ENCODE measurements around the gene GNG12. TPM values are rescaled to one million over a fixed set of nuclear protein-coding genes. Genes with fewer than 3 reads are reported as not detected.
"Not testable (repeated sequence)": the region's sequence is repeated elsewhere in the genome, so short reads cannot be mapped to it uniquely, and the experiment has no call there.

GNG12 gene
- total and polyA plus RNA-seq, 2 experiments from 2014 or later, result 265 to 309 TPM

DNA sequence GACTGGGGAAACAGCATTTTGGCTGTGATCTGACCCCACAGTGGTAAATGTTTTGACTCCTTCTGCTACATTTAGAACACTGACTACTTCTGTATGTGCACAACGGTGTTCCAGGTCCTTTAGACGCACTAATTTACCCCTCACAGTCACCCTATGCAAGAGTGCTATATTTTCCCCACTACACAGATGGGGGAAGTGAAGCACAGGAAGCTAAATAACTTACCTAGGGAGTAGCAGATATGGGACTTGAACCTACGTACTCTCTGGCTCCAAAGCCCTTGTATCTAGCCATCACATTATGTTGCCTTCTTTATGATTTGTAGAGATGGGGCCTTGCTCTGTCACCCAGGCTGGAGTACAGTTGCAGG, 99.0 kb downstream of the GNG12 start:
- no peak for DNase-seq
- in situ Hi-C loops (cut with MboI), result no loop called here

DNA sequence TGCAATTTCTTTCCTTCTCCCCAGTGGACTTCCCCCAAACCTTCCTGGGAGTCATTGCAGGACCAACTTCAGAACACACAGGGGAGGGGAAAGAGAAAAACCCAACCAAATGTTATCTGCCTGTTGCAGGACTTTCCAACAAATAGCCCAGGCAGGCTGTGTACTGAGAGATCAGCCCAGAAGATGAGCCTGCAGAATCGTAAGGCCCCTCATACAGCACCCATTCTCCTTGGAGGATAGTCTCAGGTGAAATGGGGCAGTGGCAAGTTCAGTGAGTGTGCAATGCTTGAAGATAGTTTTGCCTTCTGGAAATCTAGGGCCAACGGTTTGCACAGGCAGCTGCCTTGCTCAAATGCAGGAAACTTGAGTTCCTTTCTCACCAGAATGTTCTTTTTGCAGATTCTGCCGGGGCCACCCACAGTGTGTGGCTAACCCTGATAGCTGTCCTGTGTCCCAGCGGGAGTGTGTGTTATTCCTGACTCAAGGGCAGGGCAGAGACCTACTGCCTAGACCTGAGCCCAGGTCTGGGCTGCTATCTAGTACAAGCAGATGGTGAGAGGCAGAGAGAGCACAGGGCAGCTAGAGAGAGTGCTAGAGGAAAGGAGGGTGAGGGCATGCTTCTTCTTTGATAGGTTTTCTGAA, 99.5 kb downstream of the GNG12 start:
- Histone ChIP-seq H3K9me3 (ENCODE audit: low read depth) (no peaks in the 10 kb centered on the region), H3K4me2 (ENCODE audit: unreplicated experiment) (no peak overlapping the region), H3K4me1 (ENCODE audit: insufficient read depth) (peaks cover 23% of the 10 kb centered on the region), H4K20me1 (ENCODE audit: insufficient read depth) (no peaks in the 10 kb centered on the region), H3F3A (ENCODE audit: insufficient read depth) (peaks cover 21% of the 10 kb centered on the region), H3K79me2 (ENCODE audit: insufficient read depth) (peaks cover 94% of the 10 kb centered on the region), H3K9ac (no peak overlapping the region), H3K4me3 (no peak overlapping the region), H3K27ac (no peak overlapping the region), H3K27me3 (replicated peaks; ENCODE audit: insufficient read depth) (no peaks in the 10 kb centered on the region), H3K9me2 (ENCODE audit: insufficient read depth) (no peaks in the 10 kb centered on the region), H2AFZ (no peak overlapping the region), H3K36me3 (ENCODE audit: low read depth) (no peaks in the 10 kb centered on the region)
- in situ Hi-C loops (cut with MboI), result no loop called here
- TF ChIP-seq EZH2 (IDR thresholded peaks at IDR 0.05; ENCODE audit: insufficient read depth, poor library complexity, severe bottlenecking) (no peak), EZH2phosphoT487 (IDR thresholded peaks at IDR 0.05; ENCODE audit: insufficient read depth, low read depth) (no peak)
- no peak for DNase-seq
- 55 to 65% methylated on average over 4 of the region's 4 CpGs for WGBS, 2 experiments (ENCODE audit: low coverage in 1 of 2, low lambda C conversion rate in 2 of 2, missing lambda C conversion rate in 2 of 2)

More for the DNA sequence above, 99.0 kb downstream of the GNG12 start:
- peaks cover 23% of the 10 kb centered on the region for H3K4me1 ChIP-seq (ENCODE audit: insufficient read depth)
- no peak overlapping the region for H3K4me2 ChIP-seq (ENCODE audit: unreplicated experiment)
- TF ChIP-seq EZH2 (IDR thresholded peaks at IDR 0.05; ENCODE audit: insufficient read depth, poor library complexity, severe bottlenecking), result no peak
- no peak for TF ChIP-seq EZH2phosphoT487 (IDR thresholded peaks at IDR 0.05; ENCODE audit: insufficient read depth, low read depth)
- peaks cover 94% of the 10 kb centered on the region for H3K79me2 ChIP-seq (ENCODE audit: insufficient read depth)
- no peak overlapping the region for H2AFZ ChIP-seq
- no peaks in the 10 kb centered on the region for H3K9me2 ChIP-seq (ENCODE audit: insufficient read depth)
- H3K9me3 ChIP-seq (ENCODE audit: low read depth), result no peaks in the 10 kb centered on the region
- H3K4me3 ChIP-seq, result no peak overlapping the region
- no peak overlapping the region for H3K9ac ChIP-seq
- 96 to 97% methylated on average over 3 of the region's 3 CpGs for WGBS, 2 experiments (ENCODE audit: low coverage in 1 of 2, low lambda C conversion rate in 2 of 2, missing lambda C conversion rate in 2 of 2)
- peaks cover 23% of the 10 kb centered on the region for H3F3A ChIP-seq (ENCODE audit: insufficient read depth)
- peak overlapping the region; percentile 87; the same call in 1 of the 2 replicates for H3K27ac ChIP-seq
- no peaks in the 10 kb centered on the region for H4K20me1 ChIP-seq (ENCODE audit: insufficient read depth)
- H3K27me3 ChIP-seq (replicated peaks; ENCODE audit: insufficient read depth), result no peaks in the 10 kb centered on the region
- H3K36me3 ChIP-seq (ENCODE audit: low read depth), result no peaks in the 10 kb centered on the region

DNA sequence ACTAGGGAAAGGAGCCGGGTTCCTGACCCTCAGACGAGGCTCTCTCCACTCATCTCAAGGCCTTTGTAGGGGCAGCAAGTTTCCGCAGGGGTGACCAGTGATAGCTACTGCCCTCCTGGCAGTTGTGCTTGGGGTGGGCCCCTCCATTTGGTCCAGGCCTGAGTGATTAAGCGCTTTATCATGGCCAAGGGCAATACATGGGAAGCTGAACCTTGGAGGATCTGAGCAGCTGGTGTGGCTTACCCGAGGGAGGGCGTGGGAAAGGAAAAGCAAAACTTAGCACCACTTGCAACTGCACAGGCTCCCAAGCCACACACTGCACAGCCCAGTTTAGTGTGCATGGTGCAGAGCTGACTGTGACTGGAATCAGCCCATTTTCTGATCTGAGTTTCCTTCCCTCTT, 100.5 kb downstream of the GNG12 start:
- H3K4me1 ChIP-seq (ENCODE audit: insufficient read depth), result peaks cover 23% of the 10 kb centered on the region
- no peak overlapping the region for H3K4me3 ChIP-seq
- H3K27me3 ChIP-seq (replicated peaks; ENCODE audit: insufficient read depth), result no peaks in the 10 kb centered on the region
- H3K4me2 ChIP-seq (ENCODE audit: unreplicated experiment), result no peak overlapping the region
- no peak overlapping the region for H3K9ac ChIP-seq
- H3K9me3 ChIP-seq (ENCODE audit: low read depth), result no peaks in the 10 kb centered on the region
- H4K20me1 ChIP-seq (ENCODE audit: insufficient read depth), result no peaks in the 10 kb centered on the region
- peaks cover 94% of the 10 kb centered on the region for H3K79me2 ChIP-seq (ENCODE audit: insufficient read depth)
- in situ Hi-C loops (cut with MboI), result no loop called here
- no peaks in the 10 kb centered on the region for H3K9me2 ChIP-seq (ENCODE audit: insufficient read depth)
- TF ChIP-seq EZH2 (IDR thresholded peaks at IDR 0.05; ENCODE audit: insufficient read depth, poor library complexity, severe bottlenecking) (no peak), EZH2phosphoT487 (IDR thresholded peaks at IDR 0.05; ENCODE audit: insufficient read depth, low read depth) (no peak)
- no peak overlapping the region for H2AFZ ChIP-seq
- peak; percentile 50 for DNase-seq
- no peak overlapping the region for H3K27ac ChIP-seq
- no peaks in the 10 kb centered on the region for H3K36me3 ChIP-seq (ENCODE audit: low read depth)
- peaks cover 21% of the 10 kb centered on the region for H3F3A ChIP-seq (ENCODE audit: insufficient read depth)
- WGBS, 2 experiments (ENCODE audit: low coverage in 1 of 2, low lambda C conversion rate in 2 of 2, missing lambda C conversion rate in 2 of 2), result 93 to 95% methylated on average over 6 of the region's 6 CpGs

DNA sequence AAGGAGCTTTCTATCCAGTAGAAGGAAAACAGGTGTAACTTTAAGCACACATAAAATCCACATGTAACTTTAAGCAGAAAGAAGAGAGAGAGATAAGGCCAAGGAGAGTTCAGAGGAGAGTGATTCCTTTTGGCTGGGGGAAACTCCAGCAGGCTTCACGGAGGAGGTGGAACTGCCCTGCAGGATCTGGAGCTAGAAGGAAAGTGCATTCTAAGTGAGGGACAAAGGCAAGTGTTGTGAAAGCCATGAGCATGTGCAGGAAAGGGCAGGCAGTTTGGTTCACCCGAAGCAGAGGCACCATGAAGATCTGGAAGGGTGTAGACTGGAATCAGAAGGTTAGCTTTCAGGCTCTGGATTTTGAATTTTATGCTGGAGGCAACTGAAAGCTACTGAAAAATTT, 101.9 kb downstream of the GNG12 start:
- no peaks in the 10 kb centered on the region for H4K20me1 ChIP-seq (ENCODE audit: insufficient read depth)
- no peak overlapping the region for H3K27ac ChIP-seq
- TF ChIP-seq EZH2 (IDR thresholded peaks at IDR 0.05; ENCODE audit: insufficient read depth, poor library complexity, severe bottlenecking) (no peak), EZH2phosphoT487 (IDR thresholded peaks at IDR 0.05; ENCODE audit: insufficient read depth, low read depth) (no peak)
- in situ Hi-C loops (cut with MboI), result no loop called here
- peaks cover 24% of the 10 kb centered on the region for H3F3A ChIP-seq (ENCODE audit: insufficient read depth)
- no peak overlapping the region for H3K4me2 ChIP-seq (ENCODE audit: unreplicated experiment)
- WGBS, 2 experiments (ENCODE audit: low coverage in 1 of 2, low lambda C conversion rate in 2 of 2, missing lambda C conversion rate in 2 of 2), result 61 to 66% methylated on average over 2 of the region's 2 CpGs
- H2AFZ ChIP-seq, result no peak overlapping the region
- DNase-seq, result no peak
- no peaks in the 10 kb centered on the region for H3K27me3 ChIP-seq (replicated peaks; ENCODE audit: insufficient read depth)
- peaks cover 92% of the 10 kb centered on the region for H3K79me2 ChIP-seq (ENCODE audit: insufficient read depth)
- no peaks in the 10 kb centered on the region for H3K9me3 ChIP-seq (ENCODE audit: low read depth)
- no peaks in the 10 kb centered on the region for H3K9me2 ChIP-seq (ENCODE audit: insufficient read depth)
- H3K4me3 ChIP-seq, result no peak overlapping the region
- peaks cover 23% of the 10 kb centered on the region for H3K4me1 ChIP-seq (ENCODE audit: insufficient read depth)
- H3K9ac ChIP-seq, result no peak overlapping the region
- no peaks in the 10 kb centered on the region for H3K36me3 ChIP-seq (ENCODE audit: low read depth)

DNA sequence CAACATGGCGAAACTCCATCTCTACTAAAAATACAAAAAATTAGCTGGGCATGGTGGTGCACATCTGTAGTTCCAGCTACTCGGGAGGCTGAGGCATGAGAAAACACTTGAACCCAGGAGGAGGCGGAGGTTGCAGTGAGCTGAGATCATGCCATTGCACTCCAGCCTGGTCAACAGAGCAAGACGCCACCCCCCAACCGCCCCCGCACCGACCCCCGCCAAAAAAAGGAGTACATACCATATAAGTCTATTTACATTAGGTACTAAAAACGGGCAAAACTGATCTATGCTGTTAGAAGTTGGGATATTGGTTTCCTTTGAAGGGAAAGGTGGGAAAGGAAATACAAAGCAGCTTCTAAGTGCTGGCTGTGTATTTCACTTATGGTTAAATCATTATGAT, 103.0 kb downstream of the GNG12 start:
- Histone ChIP-seq H3K79me2 (ENCODE audit: insufficient read depth) (peaks cover 87% of the 10 kb centered on the region), H3K4me1 (ENCODE audit: insufficient read depth) (peaks cover 24% of the 10 kb centered on the region), H3F3A (ENCODE audit: insufficient read depth) (peaks cover 28% of the 10 kb centered on the region)
- H3K4me2 ChIP-seq (ENCODE audit: unreplicated experiment); H4K20me1 ChIP-seq (ENCODE audit: insufficient read depth); H3K9me2 ChIP-seq (ENCODE audit: insufficient read depth); H3K36me3 ChIP-seq (ENCODE audit: low read depth); H3K4me3 ChIP-seq; DNase-seq; H3K27me3 ChIP-seq (replicated peaks; ENCODE audit: insufficient read depth); H3K9ac ChIP-seq; in situ Hi-C loops (cut with MboI); H3K9me3 ChIP-seq (ENCODE audit: low read depth); H2AFZ ChIP-seq; H3K27ac ChIP-seq: not testable (repeated sequence)
- 95 to 98% methylated on average over 9 of the region's 9 CpGs for WGBS, 2 experiments (ENCODE audit: low coverage in 1 of 2, low lambda C conversion rate in 2 of 2, missing lambda C conversion rate in 2 of 2)
